Measurements from ENCODE around the gene CCDC93.

GRCh38 chr2:117953231-117953630 lies 60.6 kb downstream of the CCDC93 start:
- TF ChIP-seq POLR2AphosphoS5 (IDR thresholded peaks at IDR 0.05; ENCODE audit: low read depth, low read length) (no peak), POLR2A (IDR thresholded peaks at IDR 0.05; ENCODE audit: low read depth, low read length) (no peak), TAF1 (IDR thresholded peaks at IDR 0.05; ENCODE audit: borderline replicate concordance, low read depth, low read length) (no peak)
